Progenitor cell of endocrine pancreas (in vitro differentiated cells): ENCODE measurements around the gene DPP10. TPM values are rescaled to one million over a fixed set of nuclear protein-coding genes. Genes with fewer than 3 reads are reported as not detected.
"Not testable (repeated sequence)": the region's sequence is repeated elsewhere in the genome, so short reads cannot be mapped to it uniquely, and the experiment has no call there.

Experiments used
- DNase-seq: peaks from one replicate; pipeline ENCODE4 v3.0.0; 2021; ENCODE audit warnings: low spot score; ENCODE audit not compliant: unreplicated experiment
- H3K27ac Mint-ChIP-seq: 2 replicates; pipeline ENCODE4 v1.8.0; 2021; ENCODE audit warnings: mild to moderate bottlenecking, moderate library complexity, mixed read lengths
- H3K27me3 Mint-ChIP-seq: 2 replicates; pipeline ENCODE4 v1.8.0; 2021; ENCODE audit warnings: mixed read lengths
- H3K36me3 Mint-ChIP-seq: 2 replicates; pipeline ENCODE4 v1.8.0; 2022; ENCODE audit warnings: mixed read lengths; ENCODE audit not compliant: insufficient read depth
- H3K4me1 Mint-ChIP-seq: 2 replicates; pipeline ENCODE4 v1.8.0; 2021; ENCODE audit warnings: low read depth, mixed read lengths
- H3K4me3 Mint-ChIP-seq: 2 replicates; pipeline ENCODE4 v1.8.0; 2021; ENCODE audit warnings: low read depth, mild to moderate bottlenecking, moderate library complexity, mixed read lengths
- H3K9me3 Mint-ChIP-seq: 2 replicates; pipeline ENCODE4 v1.8.0; 2021; ENCODE audit warnings: low read depth, mixed read lengths
- CTCF ChIP-seq: fragments of 200-600 bp; sonication (generic); IDR thresholded peaks from one replicate; pipeline ENCODE4 v1.5.0; 2021; ENCODE audit warnings: antibody characterized with exemption, mild to moderate bottlenecking; ENCODE audit not compliant: unreplicated experiment
- total RNA-seq: library from RNA; stranded (reverse); gene quantifications from 2 replicates; pipeline ENCODE4 v1.2.1, GENCODE V29; 2021

The DPP10 gene
- total RNA-seq, 1 donor from 2014 or later, result 44.6 TPM

GRCh38 chr2:114518738-114519137, 76.3 kb downstream of the DPP10 start:
- DNase-seq, result no peak
- Mint-ChIP-seq H3K36me3 (no peaks in the 10 kb centered on the region), H3K27ac (no peak overlapping the region), H3K4me3 (no peak overlapping the region), H3K9me3 (no peaks in the 10 kb centered on the region), H3K4me1 (peaks cover 5% of the 10 kb centered on the region), H3K27me3 (peaks cover 8% of the 10 kb centered on the region)
- TF ChIP-seq CTCF, result no peak

- not testable (repeated sequence) for H3K4me3 Mint-ChIP-seq, H3K9me3 Mint-ChIP-seq, DNase-seq, H3K4me1 Mint-ChIP-seq, H3K36me3 Mint-ChIP-seq, H3K27ac Mint-ChIP-seq
- peaks cover 11% of the 10 kb centered on the region for H3K27me3 Mint-ChIP-seq
Measured at GRCh38 chr2:114522612-114523011, 80.2 kb downstream of the DPP10 start.

GRCh38 chr2:114525955-114526354, 83.5 kb downstream of the DPP10 start:
- Mint-ChIP-seq H3K4me1 (no peaks in the 10 kb centered on the region), H3K36me3 (no peaks in the 10 kb centered on the region)

GRCh38 chr2:114526841-114527240, 84.4 kb downstream of the DPP10 start:
- DNase-seq, result no peak
- TF ChIP-seq CTCF, result no peak
- H3K4me1 Mint-ChIP-seq, result no peaks in the 10 kb centered on the region
- peaks cover 17% of the 10 kb centered on the region for H3K27me3 Mint-ChIP-seq
- no peaks in the 10 kb centered on the region for H3K9me3 Mint-ChIP-seq
- no peaks in the 10 kb centered on the region for H3K36me3 Mint-ChIP-seq
- H3K27ac Mint-ChIP-seq, result no peak overlapping the region
- H3K4me3 Mint-ChIP-seq, result no peak overlapping the region

More at GRCh38 chr2:114525955-114526354, 83.5 kb downstream of the DPP10 start:
- Mint-ChIP-seq H3K27me3 (peaks cover 17% of the 10 kb centered on the region), H3K9me3 (no peaks in the 10 kb centered on the region), H3K27ac (no peak overlapping the region), H3K4me3 (no peak overlapping the region)
- DNase-seq, result no peak
- TF ChIP-seq CTCF, result no peak

GRCh38 chr2:114527330-114527983, 85.0 kb downstream of the DPP10 start:
- no peak overlapping the region for H3K4me3 Mint-ChIP-seq
- H3K27me3 Mint-ChIP-seq, result peaks cover 17% of the 10 kb centered on the region
- DNase-seq, result no peak
- H3K9me3 Mint-ChIP-seq, result no peaks in the 10 kb centered on the region
- no peak overlapping the region for H3K27ac Mint-ChIP-seq
- H3K36me3 Mint-ChIP-seq, result no peaks in the 10 kb centered on the region
- TF ChIP-seq CTCF, result no peak
- H3K4me1 Mint-ChIP-seq, result no peaks in the 10 kb centered on the region
